ENCODE results near the gene ZNF620. TPM values are rescaled to one million over a fixed set of nuclear protein-coding genes. Genes with fewer than 3 reads are reported as not detected.

The ZNF620 gene
- total RNA-seq, 1 donor from 2014 or later: 4.2 TPM

DNA sequence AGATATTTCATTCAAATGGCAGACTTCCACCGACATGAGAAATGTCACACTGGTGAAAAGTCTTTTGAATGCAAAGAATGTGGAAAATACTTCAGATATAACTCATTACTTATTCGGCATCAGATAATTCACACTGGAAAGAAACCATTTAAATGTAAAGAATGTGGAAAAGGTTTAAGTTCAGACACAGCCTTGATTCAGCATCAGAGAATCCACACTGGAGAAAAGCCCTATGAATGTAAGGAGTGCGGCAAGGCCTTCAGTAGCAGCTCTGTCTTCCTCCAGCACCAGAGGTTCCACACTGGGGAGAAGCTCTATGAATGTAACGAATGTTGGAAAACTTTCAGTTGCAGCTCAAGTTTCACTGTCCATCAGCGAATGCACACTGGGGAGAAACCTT is 10.4 kb downstream of the ZNF620 start:
- no peak overlapping the region for H3K4me3 Mint-ChIP-seq (ENCODE audit: unreplicated experiment)
- H4K20me1 ChIP-seq (ENCODE audit: insufficient read depth, low read length): no peaks in the 10 kb centered on the region
- peak overlapping the region; percentile 27 for H3K9ac ChIP-seq (ENCODE audit: low read length)
- H3K4me1 ChIP-seq (ENCODE audit: insufficient read depth, low read length): peaks cover 18% of the 10 kb centered on the region
- H3K36me3 ChIP-seq (ENCODE audit: insufficient read depth, low read length): no peaks in the 10 kb centered on the region
- peaks cover 4% of the 10 kb centered on the region for H3K36me3 Mint-ChIP-seq (ENCODE audit: low read depth, unreplicated experiment)
- FAIRE-seq (no peak), DNase-seq (ENCODE audit: low read depth) (peak; percentile 83)
- peak overlapping the region; percentile 56 for H3K27ac ChIP-seq (ENCODE audit: low read depth, low read length)
- no peak for TF ChIP-seq EZH2 (IDR thresholded peaks at IDR 0.05; ENCODE audit: insufficient read depth, low read length)
- TF ChIP-seq, protein P1, sequence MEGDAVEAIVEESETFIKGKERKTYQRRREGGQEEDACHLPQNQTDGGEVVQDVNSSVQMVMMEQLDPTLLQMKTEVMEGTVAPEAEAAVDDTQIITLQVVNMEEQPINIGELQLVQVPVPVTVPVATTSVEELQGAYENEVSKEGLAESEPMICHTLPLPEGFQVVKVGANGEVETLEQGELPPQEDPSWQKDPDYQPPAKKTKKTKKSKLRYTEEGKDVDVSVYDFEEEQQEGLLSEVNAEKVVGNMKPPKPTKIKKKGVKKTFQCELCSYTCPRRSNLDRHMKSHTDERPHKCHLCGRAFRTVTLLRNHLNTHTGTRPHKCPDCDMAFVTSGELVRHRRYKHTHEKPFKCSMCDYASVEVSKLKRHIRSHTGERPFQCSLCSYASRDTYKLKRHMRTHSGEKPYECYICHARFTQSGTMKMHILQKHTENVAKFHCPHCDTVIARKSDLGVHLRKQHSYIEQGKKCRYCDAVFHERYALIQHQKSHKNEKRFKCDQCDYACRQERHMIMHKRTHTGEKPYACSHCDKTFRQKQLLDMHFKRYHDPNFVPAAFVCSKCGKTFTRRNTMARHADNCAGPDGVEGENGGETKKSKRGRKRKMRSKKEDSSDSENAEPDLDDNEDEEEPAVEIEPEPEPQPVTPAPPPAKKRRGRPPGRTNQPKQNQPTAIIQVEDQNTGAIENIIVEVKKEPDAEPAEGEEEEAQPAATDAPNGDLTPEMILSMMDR (IDR thresholded peaks at IDR 0.05; ENCODE audit: insufficient read depth, low read depth, low read length): no peak
- H3K9me3 Mint-ChIP-seq (ENCODE audit: unreplicated experiment): no peaks in the 10 kb centered on the region
- H3K27me3 Mint-ChIP-seq (ENCODE audit: low read depth, unreplicated experiment): no peaks in the 10 kb centered on the region
- no peaks in the 10 kb centered on the region for H3K79me2 ChIP-seq (ENCODE audit: insufficient read depth, low read length)
- H3K4me2 ChIP-seq (ENCODE audit: low read length): peak overlapping the region; percentile 41
- H2AFZ ChIP-seq (ENCODE audit: low read depth, low read length): peak overlapping the region; percentile 12
- H3K4me3 ChIP-seq (ENCODE audit: insufficient read depth, low read depth, low read length): no peak overlapping the region
- no peaks in the 10 kb centered on the region for H3K9me3 ChIP-seq (ENCODE audit: insufficient read depth, low read depth, low read length)
- no peaks in the 10 kb centered on the region for H3K27me3 ChIP-seq (ENCODE audit: insufficient read depth, low read length)
- H3K4me1 Mint-ChIP-seq (ENCODE audit: low read depth, unreplicated experiment): peaks cover 10% of the 10 kb centered on the region
- no peak overlapping the region for H3K27ac Mint-ChIP-seq (ENCODE audit: unreplicated experiment)

DNA sequence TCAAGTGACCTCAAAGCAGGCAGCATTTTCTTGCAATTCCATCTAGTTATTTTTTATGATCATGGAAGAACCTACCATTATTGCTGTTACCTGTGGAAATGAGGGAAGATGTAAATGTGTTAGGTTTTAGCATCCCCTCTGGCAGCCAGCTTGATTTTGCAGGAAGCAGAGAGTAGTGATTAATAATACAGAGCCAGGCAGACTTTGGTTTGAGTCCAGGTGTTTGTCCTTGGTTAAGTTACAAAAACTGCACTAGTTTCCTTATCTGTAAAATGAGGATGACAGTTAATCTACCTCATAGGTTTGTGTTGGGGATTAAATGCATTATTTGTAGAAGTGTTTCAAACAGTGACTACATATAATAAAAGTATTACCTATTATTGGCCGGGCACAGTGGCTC is 12.2 kb downstream of the ZNF620 start:
- peaks cover 18% of the 10 kb centered on the region for H3K4me1 ChIP-seq (ENCODE audit: insufficient read depth, low read length)
- no peaks in the 10 kb centered on the region for H3K27me3 ChIP-seq (ENCODE audit: insufficient read depth, low read length)
- H3K9me3 ChIP-seq (ENCODE audit: insufficient read depth, low read depth, low read length): no peaks in the 10 kb centered on the region
- no peak for DNase-seq (ENCODE audit: low read depth)
- TF ChIP-seq, protein P1 (IDR thresholded peaks at IDR 0.05; ENCODE audit: insufficient read depth, low read depth, low read length): no peak
- no peak for TF ChIP-seq EZH2 (IDR thresholded peaks at IDR 0.05; ENCODE audit: insufficient read depth, low read length)
- H3K4me3 Mint-ChIP-seq (ENCODE audit: unreplicated experiment): no peak overlapping the region
- peaks cover 10% of the 10 kb centered on the region for H3K4me1 Mint-ChIP-seq (ENCODE audit: low read depth, unreplicated experiment)
- no peak overlapping the region for H3K9ac ChIP-seq (ENCODE audit: low read length)
- H3K36me3 ChIP-seq (ENCODE audit: insufficient read depth, low read length): no peaks in the 10 kb centered on the region
- no peak for FAIRE-seq
- H3K4me3 ChIP-seq (ENCODE audit: insufficient read depth, low read depth, low read length): no peak overlapping the region
- H3K4me2 ChIP-seq (ENCODE audit: low read length): no peak overlapping the region
- no peaks in the 10 kb centered on the region for H3K9me3 Mint-ChIP-seq (ENCODE audit: unreplicated experiment)
- H4K20me1 ChIP-seq (ENCODE audit: insufficient read depth, low read length): no peaks in the 10 kb centered on the region
- no peak overlapping the region for H2AFZ ChIP-seq (ENCODE audit: low read depth, low read length)
- no peaks in the 10 kb centered on the region for H3K27me3 Mint-ChIP-seq (ENCODE audit: low read depth, unreplicated experiment)
- no peak overlapping the region for H3K27ac ChIP-seq (ENCODE audit: low read depth, low read length)
- H3K27ac Mint-ChIP-seq (ENCODE audit: unreplicated experiment): no peak overlapping the region
- peaks cover 4% of the 10 kb centered on the region for H3K36me3 Mint-ChIP-seq (ENCODE audit: low read depth, unreplicated experiment)
- no peaks in the 10 kb centered on the region for H3K79me2 ChIP-seq (ENCODE audit: insufficient read depth, low read length)

DNA sequence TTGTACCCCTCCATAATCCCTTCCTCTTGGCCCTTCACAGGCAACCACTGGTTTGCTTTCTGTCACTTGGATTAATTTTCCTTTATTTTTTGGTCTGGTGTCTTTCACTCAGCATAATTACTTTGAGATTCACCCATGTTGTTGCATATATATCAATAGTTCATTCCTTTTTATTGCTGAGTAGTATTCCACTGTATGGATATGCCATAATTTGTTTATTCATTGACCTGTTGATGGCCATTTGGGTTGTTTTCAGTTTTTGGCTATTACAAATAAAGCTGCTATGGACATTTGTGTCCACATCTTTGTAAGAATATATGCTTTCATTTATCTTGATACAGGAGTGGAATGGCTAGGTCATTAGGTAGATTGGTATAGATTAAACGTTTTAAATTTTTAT is 13.0 kb downstream of the ZNF620 start:
- TF ChIP-seq EZH2 (IDR thresholded peaks at IDR 0.05; ENCODE audit: insufficient read depth, low read length): no peak
- TF ChIP-seq, protein P1 (IDR thresholded peaks at IDR 0.05; ENCODE audit: insufficient read depth, low read depth, low read length): no peak
- H3K4me1 ChIP-seq (ENCODE audit: insufficient read depth, low read length): peaks cover 18% of the 10 kb centered on the region
- DNase-seq (ENCODE audit: low read depth): no peak
- Mint-ChIP-seq H3K9me3 (ENCODE audit: unreplicated experiment) (no peaks in the 10 kb centered on the region), H3K27ac (ENCODE audit: unreplicated experiment) (no peak overlapping the region), H3K4me1 (ENCODE audit: low read depth, unreplicated experiment) (peaks cover 10% of the 10 kb centered on the region), H3K4me3 (ENCODE audit: unreplicated experiment) (no peak overlapping the region), H3K36me3 (ENCODE audit: low read depth, unreplicated experiment) (peaks cover 4% of the 10 kb centered on the region), H3K27me3 (ENCODE audit: low read depth, unreplicated experiment) (no peaks in the 10 kb centered on the region)
- no peaks in the 10 kb centered on the region for H3K36me3 ChIP-seq (ENCODE audit: insufficient read depth, low read length)
- H3K4me3 ChIP-seq (ENCODE audit: insufficient read depth, low read depth, low read length): no peak overlapping the region
- H3K27ac ChIP-seq (ENCODE audit: low read depth, low read length): no peak overlapping the region
- H3K27me3 ChIP-seq (ENCODE audit: insufficient read depth, low read length): no peaks in the 10 kb centered on the region
- no peak overlapping the region for H3K4me2 ChIP-seq (ENCODE audit: low read length)
- no peak overlapping the region for H3K9ac ChIP-seq (ENCODE audit: low read length)
- H3K9me3 ChIP-seq (ENCODE audit: insufficient read depth, low read depth, low read length): no peaks in the 10 kb centered on the region
- no peaks in the 10 kb centered on the region for H3K79me2 ChIP-seq (ENCODE audit: insufficient read depth, low read length)
- no peaks in the 10 kb centered on the region for H4K20me1 ChIP-seq (ENCODE audit: insufficient read depth, low read length)
- FAIRE-seq: no peak
- no peak overlapping the region for H2AFZ ChIP-seq (ENCODE audit: low read depth, low read length)

All from astrocyte (in vitro differentiated cells and primary cell).